ENCODE results near the gene SOX4.

The SOX4 gene

DNA sequence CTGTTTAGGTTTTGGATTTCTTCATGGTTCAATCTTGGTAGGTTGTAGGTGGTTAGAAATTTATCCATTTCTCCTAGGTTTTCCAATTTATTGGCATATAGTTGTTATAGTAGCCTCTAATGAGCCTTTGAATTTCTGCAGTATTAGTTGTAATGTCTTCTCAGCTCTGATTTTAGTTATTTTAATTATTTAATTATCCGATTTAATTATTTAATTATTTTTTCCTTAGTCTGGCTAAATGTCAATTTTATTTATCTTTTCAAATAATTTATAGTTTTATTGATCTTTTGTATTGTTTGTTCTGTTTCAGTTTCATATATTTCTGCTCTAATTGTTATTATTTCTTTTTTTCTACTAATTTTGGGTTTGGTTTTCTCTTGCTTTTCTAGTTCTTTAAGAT, 28.1 kb upstream of the SOX4 start:
- TF ChIP-seq, protein P1, sequence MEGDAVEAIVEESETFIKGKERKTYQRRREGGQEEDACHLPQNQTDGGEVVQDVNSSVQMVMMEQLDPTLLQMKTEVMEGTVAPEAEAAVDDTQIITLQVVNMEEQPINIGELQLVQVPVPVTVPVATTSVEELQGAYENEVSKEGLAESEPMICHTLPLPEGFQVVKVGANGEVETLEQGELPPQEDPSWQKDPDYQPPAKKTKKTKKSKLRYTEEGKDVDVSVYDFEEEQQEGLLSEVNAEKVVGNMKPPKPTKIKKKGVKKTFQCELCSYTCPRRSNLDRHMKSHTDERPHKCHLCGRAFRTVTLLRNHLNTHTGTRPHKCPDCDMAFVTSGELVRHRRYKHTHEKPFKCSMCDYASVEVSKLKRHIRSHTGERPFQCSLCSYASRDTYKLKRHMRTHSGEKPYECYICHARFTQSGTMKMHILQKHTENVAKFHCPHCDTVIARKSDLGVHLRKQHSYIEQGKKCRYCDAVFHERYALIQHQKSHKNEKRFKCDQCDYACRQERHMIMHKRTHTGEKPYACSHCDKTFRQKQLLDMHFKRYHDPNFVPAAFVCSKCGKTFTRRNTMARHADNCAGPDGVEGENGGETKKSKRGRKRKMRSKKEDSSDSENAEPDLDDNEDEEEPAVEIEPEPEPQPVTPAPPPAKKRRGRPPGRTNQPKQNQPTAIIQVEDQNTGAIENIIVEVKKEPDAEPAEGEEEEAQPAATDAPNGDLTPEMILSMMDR (IDR thresholded peaks at IDR 0.05), result no peak

DNA sequence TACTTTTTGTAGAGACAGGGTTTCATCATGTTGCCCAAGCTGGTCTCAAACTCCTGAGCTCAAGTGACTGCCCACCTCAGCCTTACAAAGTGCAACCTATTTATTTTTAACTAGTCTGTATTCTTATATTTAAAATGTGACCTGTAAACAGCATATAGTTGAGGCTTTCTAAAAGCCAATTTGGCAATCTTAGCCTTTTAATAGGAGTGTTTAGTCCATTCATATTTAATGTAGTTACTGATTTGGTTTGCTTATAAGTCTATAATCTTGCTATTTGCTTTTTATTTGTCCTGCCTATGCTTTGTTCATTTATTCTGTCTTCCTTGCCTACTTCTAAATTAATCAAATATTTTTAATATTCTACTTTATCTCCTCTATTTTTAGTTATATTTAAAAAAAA, 15.0 kb upstream of the SOX4 start:
- TF ChIP-seq, protein P1 (IDR thresholded peaks at IDR 0.05), result no peak

DNA sequence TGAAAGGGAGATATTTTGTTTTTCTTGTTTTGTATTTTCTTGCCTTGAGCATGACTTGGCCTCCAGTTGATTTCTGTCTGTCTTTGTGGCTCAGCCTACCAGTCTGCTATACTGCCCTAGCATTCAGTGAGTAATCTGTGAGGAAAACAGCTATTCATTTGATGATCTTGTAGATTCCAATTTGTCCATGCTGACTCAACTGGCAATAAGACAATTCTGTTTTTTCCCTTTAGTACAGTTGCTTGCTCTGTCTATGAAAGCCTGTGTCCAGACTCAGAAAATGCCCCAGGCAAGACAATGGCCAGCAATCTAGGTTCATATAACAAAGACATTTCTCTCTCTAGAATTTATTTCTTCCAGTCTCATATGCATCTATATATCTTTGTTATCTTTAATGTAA, 10.9 kb upstream of the SOX4 start:
- TF ChIP-seq, protein P1 (IDR thresholded peaks at IDR 0.05), result no peak

DNA sequence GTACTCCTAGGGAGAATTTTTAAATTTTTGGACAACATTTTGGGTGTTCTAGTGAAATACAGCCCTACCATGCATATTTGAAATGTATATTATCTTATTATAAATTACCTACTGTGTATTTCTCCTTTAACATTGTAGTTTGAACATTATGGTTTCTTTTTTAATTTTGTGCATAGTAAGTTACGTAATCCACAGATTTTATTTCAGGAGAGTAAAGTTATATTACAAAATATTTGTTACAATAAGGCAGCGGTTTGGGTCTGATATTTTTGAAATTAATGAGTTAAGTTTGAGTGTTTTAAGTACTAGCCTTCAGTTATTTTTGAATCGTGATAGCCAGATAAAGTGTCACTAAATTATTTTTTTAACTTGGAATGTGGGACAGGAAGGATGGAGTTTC, 7.3 kb upstream of the SOX4 start:
- TF ChIP-seq, protein P1 (IDR thresholded peaks at IDR 0.05), result no peak

DNA sequence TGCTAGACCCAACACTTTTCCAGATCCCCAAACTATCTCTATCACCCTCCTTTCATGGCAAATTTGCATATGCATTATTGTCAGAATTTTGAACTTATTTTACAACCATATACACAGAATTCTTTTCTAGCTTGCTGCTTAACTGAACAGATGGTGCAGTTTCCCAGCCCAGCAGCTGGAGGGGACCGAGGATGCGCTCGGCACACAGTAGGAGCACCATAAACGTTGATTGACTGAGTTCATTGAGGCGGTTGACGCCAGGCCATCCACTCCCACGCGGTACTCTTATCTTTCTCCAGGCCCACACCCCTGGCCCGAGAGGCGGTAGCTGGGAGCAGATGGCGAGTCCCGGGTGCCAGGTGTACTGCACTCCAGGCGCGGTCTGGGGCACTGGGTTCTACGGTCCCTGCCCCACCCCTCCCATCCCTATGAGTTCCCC, 6.8 kb upstream of the SOX4 start:
- TF ChIP-seq, protein P1 (IDR thresholded peaks at IDR 0.05), result no peak

DNA sequence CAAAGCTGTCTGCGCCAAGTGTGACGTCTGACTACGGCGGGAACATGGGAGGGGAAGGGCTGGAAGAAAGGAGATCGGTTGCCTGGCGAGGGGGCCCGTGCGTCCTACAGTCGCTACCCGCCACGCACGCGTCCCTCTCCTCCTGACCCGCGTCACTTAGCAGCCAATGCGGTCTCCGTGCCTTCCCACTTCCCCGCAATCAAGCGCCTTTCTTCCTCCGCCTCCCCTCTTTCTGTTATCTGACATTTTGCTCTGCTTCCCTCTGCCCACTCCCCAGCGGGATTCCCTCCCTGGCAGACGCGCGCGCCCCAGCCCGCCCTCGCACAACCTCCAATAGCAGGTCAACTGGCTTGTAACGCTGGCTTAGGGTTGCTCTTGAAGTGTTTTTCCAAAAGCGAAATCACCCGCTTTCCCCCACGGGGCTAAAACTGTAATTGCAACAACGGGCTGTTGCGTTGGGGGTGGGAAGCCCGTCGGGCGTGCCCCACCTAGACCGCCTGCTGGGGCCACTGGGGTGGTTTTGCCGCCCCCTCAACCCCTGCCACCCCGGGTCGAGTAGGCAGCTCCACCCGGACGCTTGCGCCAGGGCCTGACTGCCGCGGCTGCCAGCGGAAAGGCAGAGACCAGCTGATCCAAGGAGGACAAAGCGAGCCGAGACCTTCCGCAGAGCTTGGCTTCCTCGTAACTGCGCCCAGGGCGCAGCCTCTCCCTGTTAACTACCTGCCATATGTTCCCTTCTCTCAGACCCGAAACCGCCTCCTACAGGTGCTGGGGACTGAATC, 6.2 kb upstream of the SOX4 start:
- TF ChIP-seq, protein P1 (IDR thresholded peaks at IDR 0.05), result no peak

DNA sequence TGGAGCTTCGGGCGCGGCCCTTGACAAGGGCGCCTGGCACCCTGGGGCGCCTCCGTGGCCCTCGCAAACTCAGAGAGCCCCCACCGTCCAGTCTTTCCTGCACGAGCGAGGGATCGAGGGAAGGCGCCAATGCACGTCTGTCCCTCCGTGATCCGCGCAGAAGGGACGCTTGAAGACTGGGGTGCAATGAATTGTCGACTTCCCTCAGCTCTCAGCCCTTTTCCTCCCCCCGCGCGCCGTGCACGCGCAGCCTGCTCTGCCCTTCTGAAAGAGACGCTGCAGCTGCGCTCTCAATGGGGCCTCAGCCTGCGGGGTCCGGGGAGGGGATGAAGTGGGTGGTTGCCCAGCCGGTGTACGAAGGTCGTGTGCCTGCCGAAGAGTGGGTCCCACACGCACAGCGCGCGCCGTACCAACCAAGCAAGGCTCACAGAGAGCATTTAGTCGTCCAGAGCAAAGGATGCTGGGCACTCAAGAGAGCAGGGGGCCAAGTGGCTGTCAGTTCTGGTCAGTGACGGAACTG, 5.5 kb upstream of the SOX4 start:
- TF ChIP-seq, protein P1 (IDR thresholded peaks at IDR 0.05), result no peak
